Fibroblast of lung (primary cell): Measurements from ENCODE around the gene MYRFL. TPM values are rescaled to one million over a fixed set of nuclear protein-coding genes. Genes with fewer than 3 reads are reported as not detected.

Experiments
- DNase-seq, 2 donors: peaks; one replicate each; pipeline versions ENCODE4 v3.0.0 to v3.0.0-alpha.2; 2010; ENCODE audit warnings: low read depth in 2 of 2
- H2AFZ ChIP-seq: 2 replicates; pipeline ENCODE4 v1.5.1; 2012; ENCODE audit warnings: low read length, control low read depth, inconsistent platforms
- H3K27ac ChIP-seq: 2 replicates; pipeline ENCODE4 v1.5.1; 2011; ENCODE audit warnings: low read length, control low read depth; ENCODE audit not compliant: insufficient read depth
- H3K27me3 ChIP-seq: 2 replicates; pipeline ENCODE4 v1.5.1; 2011; ENCODE audit warnings: mild to moderate bottlenecking, low read length; ENCODE audit not compliant: control insufficient read depth, insufficient read depth
- H3K36me3 ChIP-seq: 2 replicates; pipeline ENCODE4 v1.5.1; 2011; ENCODE audit warnings: low read length; ENCODE audit not compliant: control insufficient read depth, insufficient read depth
- H3K4me1 ChIP-seq: 2 replicates; pipeline ENCODE4 v1.5.1; 2011; ENCODE audit warnings: low read length; ENCODE audit not compliant: control insufficient read depth, insufficient read depth; ENCODE audit errors: extremely low read depth
- H3K4me2 ChIP-seq: 2 replicates; pipeline ENCODE4 v1.5.1; 2011; ENCODE audit warnings: low read length, control low read depth; ENCODE audit not compliant: insufficient read depth; ENCODE audit errors: extremely low read depth
- H3K4me3 ChIP-seq, 4 experiments: fragments of 200-600 bp in 1 of 4; sonication (generic) in 1 of 4; replicated peaks in 1 of 4; 2 replicates each; pipeline ENCODE4 v1.5.1; 2011 to 2016; ENCODE audit warnings: low read length in 4 of 4, low read depth in 3 of 4, mild to moderate bottlenecking in 3 of 4, control low read depth in 2 of 4, inconsistent platforms in 1 of 4, mixed read lengths in 1 of 4; ENCODE audit not compliant: insufficient read depth in 1 of 4; ENCODE audit errors: control extremely low read depth in 1 of 4
- H3K79me2 ChIP-seq: 2 replicates; pipeline ENCODE4 v1.5.1; 2012; ENCODE audit warnings: mild to moderate bottlenecking, low read length, inconsistent platforms; ENCODE audit not compliant: control insufficient read depth, insufficient read depth
- H3K9ac ChIP-seq: 2 replicates; pipeline ENCODE4 v1.5.1; 2011; ENCODE audit warnings: mild to moderate bottlenecking, low read length, control low read depth; ENCODE audit not compliant: insufficient read depth
- H3K9me3 ChIP-seq: 2 replicates; pipeline ENCODE4 v1.5.1; 2012; ENCODE audit warnings: low read depth, low read length; ENCODE audit not compliant: control insufficient read depth, insufficient read depth
- H4K20me1 ChIP-seq: 2 replicates; pipeline ENCODE4 v1.5.1; 2011; ENCODE audit warnings: low read length; ENCODE audit not compliant: control insufficient read depth, insufficient read depth; ENCODE audit errors: extremely low read depth
- CTCF ChIP-seq, 2 donors: IDR thresholded peaks in 1 of 2; conservative IDR thresholded peaks in 1 of 2; 1 replicate in 1 of 2; 2 replicates in 1 of 2; pipeline ENCODE4 v1.5.1; 2011 to 2012; ENCODE audit warnings: low read length in 2 of 2, control low read depth in 1 of 2, inconsistent platforms in 1 of 2, low read depth in 1 of 2, mild to moderate bottlenecking in 1 of 2
- EZH2 ChIP-seq: IDR thresholded peaks from 2 replicates; pipeline ENCODE4 v1.5.1; 2012; ENCODE audit warnings: low read length, control low read depth, mild to moderate bottlenecking; ENCODE audit errors: missing control alignments
- polyA plus RNA-seq, 2 donors: library from polyadenylated mRNA; depleted of rRNA in 1 of 2; stranded (reverse) in 1 of 2; unstranded in 1 of 2; fragments of >200 nt; gene quantifications; 2 replicates each; pipeline ENCODE4 v1.2.1, GENCODE V29; 2011 to 2012; ENCODE audit warnings: missing spikeins in 1 of 2
- total RNA-seq: library from RNA; depleted of rRNA; stranded (reverse); fragments of >200 nt; gene quantifications from 2 replicates; pipeline ENCODE4 v1.2.1, GENCODE V29; 2014

The MYRFL gene
- total and polyA plus RNA-seq, 2 donors (not counting 1 experiment from before 2014, with no cell fraction given): not detected

DNA sequence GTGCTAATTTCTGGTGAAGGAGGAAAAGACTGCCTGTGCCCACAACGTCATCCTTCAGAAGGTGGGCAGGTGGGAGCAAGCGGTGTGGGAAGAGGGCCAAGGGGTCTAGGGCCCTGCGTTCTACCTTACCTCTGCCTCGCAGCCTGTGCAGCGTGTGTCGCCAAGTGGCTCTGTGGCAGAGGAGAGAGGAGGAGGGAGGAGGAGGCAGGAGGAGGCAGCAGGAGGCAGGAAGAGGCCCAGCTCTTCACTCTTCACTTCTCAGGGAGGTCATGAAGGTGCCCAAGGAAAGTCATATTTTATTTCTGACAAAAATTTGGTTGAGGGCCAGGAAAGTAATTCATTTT is 177.9 kb downstream of the MYRFL start:
- Histone ChIP-seq H3K4me3 (no peak overlapping the region), H3K9me3 (no peaks in the 10 kb centered on the region), H2AFZ (no peak overlapping the region), H3K79me2 (no peaks in the 10 kb centered on the region), H3K4me2 (no peak overlapping the region), H3K9ac (no peak overlapping the region), H3K36me3 (no peaks in the 10 kb centered on the region), H4K20me1 (no peaks in the 10 kb centered on the region), H3K27me3 (no peaks in the 10 kb centered on the region), H3K27ac (no peak overlapping the region), H3K4me1 (no peaks in the 10 kb centered on the region)
- no peak for DNase-seq
- TF ChIP-seq EZH2: no peak
- TF ChIP-seq CTCF (conservative IDR thresholded peaks at IDR 0.05 in 1 of 2, IDR thresholded peaks at IDR 0.05 in 1 of 2; ENCODE audit: low read depth in 1 of 2, low read length in 2 of 2): no peak

DNA sequence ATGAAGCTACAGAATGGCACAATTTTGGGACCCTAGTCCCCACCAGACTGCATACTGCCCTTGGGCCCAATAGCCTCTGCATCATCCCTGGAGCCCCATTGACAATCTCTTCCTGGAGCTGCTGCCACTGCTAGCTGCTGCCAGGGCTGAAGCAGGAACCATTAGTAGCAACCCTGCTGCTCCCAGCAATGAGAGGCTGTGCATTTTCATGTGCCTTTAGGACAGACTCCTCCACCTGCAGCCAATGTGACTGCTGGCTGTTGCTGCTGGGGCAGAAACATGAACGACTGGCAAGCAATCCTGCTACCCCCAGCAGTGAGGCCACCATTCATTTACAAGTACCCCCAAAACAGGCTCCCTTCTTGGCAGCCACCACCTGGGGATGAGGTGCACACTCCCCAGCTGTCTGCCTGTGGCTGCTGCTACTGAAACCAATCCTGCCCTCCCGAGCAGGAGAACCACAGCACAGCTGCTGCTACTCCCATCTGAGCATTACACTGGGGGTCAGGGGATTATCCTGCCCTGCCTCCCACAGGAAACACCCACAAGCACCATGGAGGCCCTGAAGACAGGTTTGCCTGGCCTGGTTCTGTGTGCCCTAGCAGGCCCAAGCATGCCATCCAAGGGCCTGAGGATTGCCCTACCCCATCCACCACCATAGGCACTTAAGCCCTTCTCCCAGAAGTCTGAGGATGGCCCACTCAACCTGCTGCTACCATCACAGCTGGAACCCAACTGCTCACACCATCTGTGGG is 181.0 kb downstream of the MYRFL start:
- H2AFZ ChIP-seq: no peak overlapping the region
- H3K9me3 ChIP-seq: no peaks in the 10 kb centered on the region
- no peaks in the 10 kb centered on the region for H3K4me1 ChIP-seq
- H3K27ac ChIP-seq: no peak overlapping the region
- no peak for DNase-seq
- no peak overlapping the region for H3K4me3 ChIP-seq
- no peaks in the 10 kb centered on the region for H3K36me3 ChIP-seq
- H3K4me2 ChIP-seq: no peak overlapping the region
- no peaks in the 10 kb centered on the region for H3K79me2 ChIP-seq
- no peak overlapping the region for H3K9ac ChIP-seq
- TF ChIP-seq EZH2 (no peak), CTCF (conservative IDR thresholded peaks at IDR 0.05 in 1 of 2, IDR thresholded peaks at IDR 0.05 in 1 of 2; ENCODE audit: low read depth in 1 of 2, low read length in 2 of 2) (no peak)
- no peaks in the 10 kb centered on the region for H3K27me3 ChIP-seq
- no peaks in the 10 kb centered on the region for H4K20me1 ChIP-seq

GRCh38 chr12:70006619-70006973 is 181.6 kb downstream of the MYRFL start:
- Histone ChIP-seq H3K4me1 (no peaks in the 10 kb centered on the region), H3K4me3 (no peak overlapping the region), H3K27me3 (no peaks in the 10 kb centered on the region), H3K9me3 (no peaks in the 10 kb centered on the region), H2AFZ (no peak overlapping the region), H3K36me3 (no peaks in the 10 kb centered on the region), H4K20me1 (no peaks in the 10 kb centered on the region), H3K9ac (no peak overlapping the region), H3K4me2 (no peak overlapping the region), H3K79me2 (no peaks in the 10 kb centered on the region), H3K27ac (no peak overlapping the region)
- TF ChIP-seq EZH2 (no peak), CTCF (conservative IDR thresholded peaks at IDR 0.05 in 1 of 2, IDR thresholded peaks at IDR 0.05 in 1 of 2; ENCODE audit: low read depth in 1 of 2, low read length in 2 of 2) (no peak)
- DNase-seq: no peak
